ENCODE measurements around the gene CEL.
"Not testable (repeated sequence)": the region's sequence is repeated elsewhere in the genome, so short reads cannot be mapped to it uniquely, and the experiment has no call there.

The CEL gene

DNA sequence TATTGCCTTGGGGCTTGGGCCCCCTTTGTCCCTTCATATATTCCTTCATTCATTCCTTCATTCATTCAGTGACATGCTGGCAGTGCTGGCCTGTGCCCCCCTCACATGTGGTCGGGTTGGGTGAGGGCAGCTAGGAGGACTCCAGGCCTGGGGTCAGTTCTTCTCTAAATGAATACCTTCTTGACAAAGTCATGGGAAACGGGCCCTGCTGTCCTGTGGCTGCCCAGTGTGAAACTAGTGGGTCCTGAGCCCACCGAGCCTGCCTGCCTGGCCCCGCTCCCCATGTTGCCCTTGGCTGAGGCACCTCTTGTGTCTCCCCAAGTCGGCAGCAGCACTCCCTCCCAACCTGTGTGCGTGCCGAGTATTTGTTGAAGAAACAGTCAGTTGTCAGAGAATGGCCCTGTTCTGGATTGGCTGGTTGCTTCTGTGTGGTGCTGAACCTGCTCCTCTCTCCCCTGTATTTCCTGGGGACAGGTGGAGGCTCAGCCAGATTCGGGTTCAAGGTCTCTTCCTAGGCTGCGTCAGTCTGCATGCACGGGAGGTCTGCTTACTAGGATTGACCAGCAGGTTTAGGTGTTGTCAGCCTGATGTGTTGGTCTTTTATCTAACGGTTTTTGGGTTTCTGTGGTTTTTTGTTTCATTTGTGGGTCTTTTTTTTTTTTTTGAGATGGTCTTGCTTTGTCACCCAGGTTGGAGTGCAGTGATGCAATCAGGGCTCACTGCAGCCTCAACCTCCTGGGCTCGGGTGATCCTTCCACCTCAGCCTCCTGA lies 3.0 kb upstream of the CEL start:
- DNase-seq (ENCODE audit: low spot score): peak; percentile 66
- TF ChIP-seq, protein P1, sequence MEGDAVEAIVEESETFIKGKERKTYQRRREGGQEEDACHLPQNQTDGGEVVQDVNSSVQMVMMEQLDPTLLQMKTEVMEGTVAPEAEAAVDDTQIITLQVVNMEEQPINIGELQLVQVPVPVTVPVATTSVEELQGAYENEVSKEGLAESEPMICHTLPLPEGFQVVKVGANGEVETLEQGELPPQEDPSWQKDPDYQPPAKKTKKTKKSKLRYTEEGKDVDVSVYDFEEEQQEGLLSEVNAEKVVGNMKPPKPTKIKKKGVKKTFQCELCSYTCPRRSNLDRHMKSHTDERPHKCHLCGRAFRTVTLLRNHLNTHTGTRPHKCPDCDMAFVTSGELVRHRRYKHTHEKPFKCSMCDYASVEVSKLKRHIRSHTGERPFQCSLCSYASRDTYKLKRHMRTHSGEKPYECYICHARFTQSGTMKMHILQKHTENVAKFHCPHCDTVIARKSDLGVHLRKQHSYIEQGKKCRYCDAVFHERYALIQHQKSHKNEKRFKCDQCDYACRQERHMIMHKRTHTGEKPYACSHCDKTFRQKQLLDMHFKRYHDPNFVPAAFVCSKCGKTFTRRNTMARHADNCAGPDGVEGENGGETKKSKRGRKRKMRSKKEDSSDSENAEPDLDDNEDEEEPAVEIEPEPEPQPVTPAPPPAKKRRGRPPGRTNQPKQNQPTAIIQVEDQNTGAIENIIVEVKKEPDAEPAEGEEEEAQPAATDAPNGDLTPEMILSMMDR (IDR thresholded peaks at IDR 0.05; ENCODE audit: extremely low read depth, missing control alignments): no peak

DNA sequence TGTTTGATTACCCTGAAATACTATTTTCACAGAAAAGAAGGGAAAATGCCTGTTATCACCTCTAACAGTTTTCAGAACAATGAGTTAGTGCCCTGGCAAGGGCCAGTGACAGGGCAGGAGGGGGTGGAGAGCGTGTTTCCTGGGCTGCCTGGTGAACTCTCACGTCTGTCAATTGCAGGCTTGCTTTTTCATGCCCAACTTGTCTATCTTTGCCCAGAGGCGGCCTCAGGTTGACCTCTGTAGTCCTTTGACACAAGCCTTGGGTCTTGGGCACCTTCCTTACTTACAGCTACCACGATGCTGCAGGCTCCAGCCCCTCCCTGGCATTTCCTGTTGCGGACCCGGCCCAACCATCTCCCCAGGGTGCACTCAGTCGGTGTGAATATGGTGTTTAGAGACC lies 2.2 kb upstream of the CEL start:
- TF ChIP-seq, protein P1 (IDR thresholded peaks at IDR 0.05; ENCODE audit: extremely low read depth, missing control alignments): no peak
- no peak for DNase-seq (ENCODE audit: low spot score)

DNA sequence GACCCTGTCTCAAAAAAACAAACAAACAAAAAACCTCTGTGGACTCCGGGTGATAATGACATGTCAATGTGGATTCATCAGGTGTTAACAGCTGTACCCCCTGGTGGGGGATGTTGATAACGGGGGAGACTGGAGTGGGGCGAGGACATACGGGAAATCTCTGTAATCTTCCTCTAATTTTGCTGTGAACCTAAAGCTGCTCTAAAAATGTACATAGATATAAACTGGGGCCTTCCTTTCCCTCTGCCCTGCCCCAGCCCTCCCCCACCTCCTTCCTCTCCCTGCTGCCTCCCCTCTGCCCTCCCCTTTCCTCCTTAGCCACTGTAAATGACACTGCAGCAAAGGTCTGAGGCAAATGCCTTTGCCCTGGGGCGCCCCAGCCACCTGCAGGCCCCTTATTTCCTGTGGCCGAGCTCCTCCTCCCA lies 1.4 kb upstream of the CEL start:
- no peak for DNase-seq (ENCODE audit: low spot score)
- TF ChIP-seq, protein P1 (IDR thresholded peaks at IDR 0.05; ENCODE audit: extremely low read depth, missing control alignments): no peak

DNA sequence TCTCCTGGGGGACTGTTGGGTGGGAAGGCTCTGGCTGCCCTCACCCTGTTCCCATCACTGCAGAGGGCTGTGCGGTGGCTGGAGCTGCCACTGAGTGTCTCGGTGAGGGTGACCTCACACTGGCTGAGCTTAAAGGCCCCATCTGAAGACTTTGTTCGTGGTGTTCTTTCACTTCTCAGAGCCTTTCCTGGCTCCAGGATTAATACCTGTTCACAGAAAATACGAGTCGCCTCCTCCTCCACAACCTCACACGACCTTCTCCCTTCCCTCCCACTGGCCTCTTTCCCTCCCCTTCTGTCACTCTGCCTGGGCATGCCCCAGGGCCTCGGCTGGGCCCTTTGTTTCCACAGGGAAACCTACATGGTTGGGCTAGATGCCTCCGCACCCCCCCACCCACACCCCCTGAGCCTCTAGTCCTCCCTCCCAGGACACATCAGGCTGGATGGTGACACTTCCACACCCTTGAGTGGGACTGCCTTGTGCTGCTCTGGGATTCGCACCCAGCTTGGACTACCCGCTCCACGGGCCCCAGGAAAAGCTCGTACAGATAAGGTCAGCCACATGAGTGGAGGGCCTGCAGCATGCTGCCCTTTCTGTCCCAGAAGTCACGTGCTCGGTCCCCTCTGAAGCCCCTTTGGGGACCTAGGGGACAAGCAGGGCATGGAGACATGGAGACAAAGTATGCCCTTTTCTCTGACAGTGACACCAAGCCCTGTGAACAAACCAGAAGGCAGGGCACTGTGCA lies 590 bp upstream of the CEL start:
- DNase-seq (ENCODE audit: low spot score): not testable (repeated sequence)

DNA sequence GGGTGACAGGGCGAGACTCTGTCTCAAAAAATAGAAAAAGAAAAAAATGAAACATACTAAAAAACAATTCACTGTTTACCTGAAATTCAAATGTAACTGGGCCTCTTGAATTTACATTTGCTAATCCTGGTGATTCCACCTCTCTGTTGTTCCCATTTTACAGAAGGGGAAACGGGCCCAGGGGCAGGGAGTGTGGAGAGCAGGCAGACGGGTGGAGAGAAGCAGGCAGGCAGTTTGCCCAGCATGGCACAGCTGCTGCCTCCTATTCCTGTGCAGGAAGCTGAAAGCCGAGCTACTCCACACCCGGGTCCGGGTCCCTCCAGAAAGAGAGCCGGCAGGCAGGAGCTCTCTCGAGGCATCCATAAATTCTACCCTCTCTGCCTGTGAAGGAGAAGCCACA lies 788 bp downstream of the CEL start:
- not testable (repeated sequence) for DNase-seq (ENCODE audit: low spot score)

DNA sequence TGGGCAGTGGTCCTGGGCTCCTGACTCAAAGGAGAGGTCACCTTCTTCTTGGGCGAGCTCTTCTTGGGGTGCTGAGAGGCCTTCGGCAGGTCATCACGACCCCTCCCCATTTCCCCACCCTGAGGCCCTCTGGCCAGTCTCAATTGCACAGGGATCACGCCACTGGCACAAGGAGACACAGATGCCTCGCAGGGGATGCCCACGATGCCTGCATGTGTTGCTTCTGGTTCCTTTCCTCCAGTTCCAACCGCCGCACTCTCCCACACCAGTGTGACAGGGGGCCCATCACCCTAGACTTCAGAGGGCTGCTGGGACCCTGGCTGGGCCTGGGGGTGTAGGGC lies 1.3 kb downstream of the CEL start:
- TF ChIP-seq, protein P1 (IDR thresholded peaks at IDR 0.05; ENCODE audit: extremely low read depth, missing control alignments): no peak
- no peak for DNase-seq (ENCODE audit: low spot score)

DNA sequence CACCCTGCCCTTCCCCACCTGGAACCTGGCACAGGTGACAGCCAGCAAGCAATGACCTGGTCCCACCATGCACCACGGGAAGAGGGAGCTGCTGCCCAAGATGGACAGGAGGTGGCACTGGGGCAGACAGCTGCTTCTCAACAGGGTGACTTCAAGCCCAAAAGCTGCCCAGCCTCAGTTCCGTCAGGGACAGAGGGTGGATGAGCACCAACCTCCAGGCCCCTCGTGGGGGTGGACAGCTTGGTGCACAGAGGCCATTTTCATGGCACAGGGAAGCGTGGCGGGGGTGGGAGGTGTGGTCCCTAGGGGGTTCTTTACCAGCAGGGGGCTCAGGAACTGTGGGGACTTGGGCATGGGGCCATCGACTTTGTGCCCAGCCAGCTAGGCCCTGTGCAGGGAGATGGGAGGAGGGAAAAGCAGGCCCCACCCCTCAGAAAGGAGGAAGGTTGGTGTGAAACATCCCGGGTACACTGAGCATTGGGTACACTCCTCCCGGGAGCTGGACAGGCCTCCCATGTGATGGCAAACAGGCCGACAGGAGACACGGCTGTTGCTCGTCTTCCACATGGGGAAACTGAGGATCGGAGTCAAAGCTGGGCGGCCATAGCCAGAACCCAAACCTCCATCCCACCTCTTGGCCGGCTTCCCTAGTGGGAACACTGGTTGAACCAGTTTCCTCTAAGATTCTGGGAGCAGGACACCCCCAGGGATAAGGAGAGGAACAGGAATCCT lies 1.9 kb downstream of the CEL start:
- no peak for DNase-seq (ENCODE audit: low spot score)
- TF ChIP-seq, protein P1 (IDR thresholded peaks at IDR 0.05; ENCODE audit: extremely low read depth, missing control alignments): no peak

All from GM20000 (cell line).